Measurements from ENCODE around the gene BRME1. TPM values are rescaled to one million over a fixed set of nuclear protein-coding genes. Genes with fewer than 3 reads are reported as not detected.

The BRME1 gene
- total RNA-seq, 4 donors from 2014 or later, result 0.66 to 3.0 (median 1.0) TPM; not detected in 1

DNA sequence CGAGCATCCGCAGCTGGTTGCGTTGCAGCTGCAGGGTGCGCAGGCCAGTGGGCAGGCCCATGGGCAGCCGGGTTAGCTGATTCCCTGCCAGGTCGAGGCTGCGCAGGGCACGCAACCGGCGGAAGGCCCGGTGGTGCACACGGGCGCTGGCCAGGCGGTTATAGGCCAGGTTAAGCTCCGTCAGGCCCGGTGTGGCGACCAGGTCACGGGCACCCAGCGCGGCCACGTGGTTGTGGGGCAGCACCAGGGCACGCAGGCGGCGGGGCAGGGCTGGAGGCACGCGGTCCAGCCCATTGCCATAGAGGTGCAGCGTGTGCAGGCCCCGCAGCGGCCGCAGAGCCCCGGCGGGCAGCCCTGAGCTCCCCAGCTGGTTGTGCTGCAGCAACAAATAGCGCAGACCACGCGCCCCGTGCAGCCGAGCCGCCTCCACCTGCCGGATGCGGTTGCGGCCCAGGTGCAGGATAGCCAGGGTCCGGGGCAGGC, 27.0 kb upstream of the BRME1 start:
- TF ChIP-seq, protein P1, sequence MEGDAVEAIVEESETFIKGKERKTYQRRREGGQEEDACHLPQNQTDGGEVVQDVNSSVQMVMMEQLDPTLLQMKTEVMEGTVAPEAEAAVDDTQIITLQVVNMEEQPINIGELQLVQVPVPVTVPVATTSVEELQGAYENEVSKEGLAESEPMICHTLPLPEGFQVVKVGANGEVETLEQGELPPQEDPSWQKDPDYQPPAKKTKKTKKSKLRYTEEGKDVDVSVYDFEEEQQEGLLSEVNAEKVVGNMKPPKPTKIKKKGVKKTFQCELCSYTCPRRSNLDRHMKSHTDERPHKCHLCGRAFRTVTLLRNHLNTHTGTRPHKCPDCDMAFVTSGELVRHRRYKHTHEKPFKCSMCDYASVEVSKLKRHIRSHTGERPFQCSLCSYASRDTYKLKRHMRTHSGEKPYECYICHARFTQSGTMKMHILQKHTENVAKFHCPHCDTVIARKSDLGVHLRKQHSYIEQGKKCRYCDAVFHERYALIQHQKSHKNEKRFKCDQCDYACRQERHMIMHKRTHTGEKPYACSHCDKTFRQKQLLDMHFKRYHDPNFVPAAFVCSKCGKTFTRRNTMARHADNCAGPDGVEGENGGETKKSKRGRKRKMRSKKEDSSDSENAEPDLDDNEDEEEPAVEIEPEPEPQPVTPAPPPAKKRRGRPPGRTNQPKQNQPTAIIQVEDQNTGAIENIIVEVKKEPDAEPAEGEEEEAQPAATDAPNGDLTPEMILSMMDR (IDR thresholded peaks at IDR 0.05; ENCODE audit: low read depth), result no peak

DNA sequence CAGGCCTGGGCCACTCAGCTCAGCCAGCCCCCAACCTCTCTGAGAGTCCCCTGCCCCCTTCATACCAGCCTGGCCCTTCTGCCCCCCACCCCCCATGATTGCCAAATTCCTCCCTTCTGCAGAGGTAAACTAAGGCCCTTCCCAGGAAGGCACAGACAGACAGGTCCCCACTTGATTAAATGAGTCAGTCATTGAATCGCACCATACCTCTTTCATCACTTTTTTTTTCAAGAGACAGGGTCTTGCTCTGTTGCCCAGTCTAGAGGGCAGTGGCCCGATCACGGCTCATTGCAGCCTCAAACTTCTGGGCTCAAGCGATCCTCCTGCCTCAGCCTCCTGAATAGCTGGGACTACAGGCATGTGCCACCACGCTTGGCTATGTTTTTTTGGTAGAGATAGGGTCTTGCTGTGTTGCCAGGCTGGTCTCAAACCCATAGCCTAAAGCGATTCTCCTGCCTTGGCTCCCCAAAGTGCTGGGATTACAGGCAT, 26.3 kb upstream of the BRME1 start:
- TF ChIP-seq, protein P1 (IDR thresholded peaks at IDR 0.05; ENCODE audit: low read depth), result no peak

DNA sequence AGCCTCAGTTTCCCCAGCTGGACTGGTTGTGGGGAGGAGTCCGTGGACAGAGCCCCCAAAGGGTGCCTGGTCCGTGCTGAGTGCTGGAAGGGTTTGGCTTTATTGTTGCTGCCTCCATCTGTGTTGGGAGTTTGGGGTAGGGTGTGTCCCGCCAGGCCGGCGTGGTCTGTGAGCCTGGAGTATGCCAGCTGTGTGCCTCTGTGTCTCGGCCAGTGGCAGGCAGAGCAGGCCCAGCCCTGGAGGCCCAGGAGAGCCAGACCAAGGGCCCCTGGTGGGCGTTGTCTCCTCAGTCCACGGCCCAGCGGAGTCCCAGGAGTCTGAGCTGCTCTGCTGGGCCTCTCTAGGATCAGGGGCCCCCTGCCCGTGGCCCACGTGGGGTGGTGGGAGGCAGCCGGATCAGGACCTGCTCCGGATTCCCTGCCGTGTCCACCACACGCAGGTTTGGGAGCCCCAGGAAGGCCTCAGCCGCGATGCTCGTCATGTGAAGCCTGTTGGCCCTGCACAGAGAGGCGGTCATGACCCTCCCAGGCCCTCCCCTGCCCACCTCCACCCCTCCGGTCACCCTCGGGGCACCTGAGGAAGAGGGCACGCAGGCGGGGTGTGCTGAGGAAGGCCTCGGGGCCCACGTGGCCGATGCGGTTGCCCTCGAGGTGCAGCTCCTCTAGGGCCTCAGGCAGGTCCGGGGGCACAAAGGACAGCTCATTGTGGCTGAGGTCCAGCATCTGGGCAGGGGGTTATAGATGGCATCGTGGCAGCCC, 25.7 kb upstream of the BRME1 start:
- TF ChIP-seq, protein P1 (IDR thresholded peaks at IDR 0.05; ENCODE audit: low read depth), result no peak

DNA sequence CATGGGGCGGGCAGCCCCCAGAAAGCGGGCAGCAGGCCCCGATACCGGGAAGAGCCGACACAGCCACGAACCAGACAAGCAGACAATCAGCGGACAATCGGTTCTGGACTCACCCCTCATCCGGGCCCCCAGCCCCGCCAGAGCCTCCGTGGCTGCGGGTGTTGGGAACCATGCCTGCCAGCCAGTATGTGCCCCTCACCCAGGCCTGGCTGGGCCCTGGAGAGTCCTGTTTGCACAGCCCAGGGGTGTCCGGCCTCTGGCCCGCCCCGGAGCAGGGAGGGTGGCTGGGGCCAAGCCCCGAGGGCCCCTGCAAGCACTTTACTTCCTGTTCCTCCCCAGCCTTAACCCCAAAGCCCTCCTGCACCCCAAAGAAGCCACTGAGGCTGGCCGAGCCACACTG, 24.5 kb upstream of the BRME1 start:
- TF ChIP-seq, protein P1 (IDR thresholded peaks at IDR 0.05; ENCODE audit: low read depth), result no peak

DNA sequence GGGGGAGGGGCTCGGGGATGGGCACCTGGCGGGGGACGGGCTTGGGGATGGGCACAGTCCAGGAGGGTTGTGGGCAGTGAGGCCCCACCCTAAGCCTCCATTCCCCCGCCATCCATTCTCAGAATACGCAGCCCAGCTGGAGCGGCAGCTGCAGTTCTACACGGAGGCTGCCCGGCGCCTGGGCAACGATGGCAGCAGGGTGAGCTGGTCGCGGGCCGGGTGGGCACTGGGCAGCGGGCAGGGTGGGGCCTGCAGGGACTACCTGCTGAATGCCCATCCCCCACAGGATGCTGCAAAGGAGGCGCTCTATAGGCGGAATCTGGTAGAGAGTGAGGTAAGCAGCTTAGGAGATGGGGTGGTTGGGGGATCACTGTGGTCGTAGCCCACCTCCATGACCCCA, 24.0 kb upstream of the BRME1 start:
- TF ChIP-seq, protein P1 (IDR thresholded peaks at IDR 0.05; ENCODE audit: low read depth), result no peak

DNA sequence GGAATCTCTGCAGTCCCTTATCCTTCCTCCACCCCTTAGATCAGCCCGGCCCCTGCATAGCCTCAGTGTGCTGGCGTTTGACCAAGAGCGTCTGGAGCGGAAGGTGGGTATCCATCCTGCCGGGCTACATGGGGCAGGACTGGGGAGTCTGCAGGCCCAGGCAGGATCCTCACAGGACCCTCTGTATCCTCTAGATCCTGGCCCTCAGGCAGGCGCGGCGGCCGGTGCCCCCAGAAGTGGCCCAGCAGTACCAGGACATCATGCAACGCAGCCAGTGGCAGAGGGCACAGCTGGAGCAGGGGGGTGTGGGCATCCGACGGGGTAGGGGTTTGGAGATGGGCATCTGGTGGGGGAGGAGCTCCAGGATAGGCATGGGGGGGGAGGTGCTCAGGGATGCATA, 23.4 kb upstream of the BRME1 start:
- TF ChIP-seq, protein P1 (IDR thresholded peaks at IDR 0.05; ENCODE audit: low read depth), result no peak

DNA sequence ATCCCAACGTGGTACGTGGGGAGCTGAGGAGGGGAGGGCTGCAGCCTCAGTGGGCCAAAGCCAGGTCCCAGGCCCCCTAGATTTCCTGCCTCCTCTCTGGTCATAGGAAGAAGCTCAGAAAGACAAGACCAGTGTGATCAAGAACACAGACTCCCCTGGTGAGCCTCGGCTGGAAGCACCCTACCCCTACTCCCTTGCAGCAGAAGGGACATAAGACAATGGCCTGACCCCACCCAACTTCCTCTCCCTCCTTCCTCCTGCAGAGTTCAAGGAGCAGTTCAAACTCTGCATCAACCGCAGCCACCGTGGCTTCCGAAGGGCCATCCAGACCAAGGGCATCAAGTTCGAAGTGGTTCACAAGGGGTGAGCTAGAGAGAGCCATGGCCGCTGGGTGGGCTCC, 20.8 kb upstream of the BRME1 start:
- TF ChIP-seq, protein P1 (IDR thresholded peaks at IDR 0.05; ENCODE audit: low read depth), result no peak
